ENCODE measurements around the gene RENBP.

- no peak for TF ChIP-seq SMC3 (IDR thresholded peaks at IDR 0.05; ENCODE audit: low read depth, low read length)
- TF ChIP-seq GABPA (IDR thresholded peaks at IDR 0.05; ENCODE audit: low read depth): no peak
- TF ChIP-seq CTCF (IDR thresholded peaks at IDR 0.05): no peak
- TF ChIP-seq FOXM1 (IDR thresholded peaks at IDR 0.05; ENCODE audit: low read depth): no peak
Observed at GRCh38 chrX:153920546-153920945, 23.9 kb downstream of the RENBP start.

Data from SK-N-SH (cell line).